NOMO-1 (cell line): ENCODE results near the gene YY1.

Source experiments
- DNase-seq, 2 experiments: peaks; one replicate each; lab custom pipeline; 2025; ENCODE audit not compliant: unreplicated experiment in 2 of 2; lab: John Stamatoyannopoulos, UW

The YY1 gene

DNA sequence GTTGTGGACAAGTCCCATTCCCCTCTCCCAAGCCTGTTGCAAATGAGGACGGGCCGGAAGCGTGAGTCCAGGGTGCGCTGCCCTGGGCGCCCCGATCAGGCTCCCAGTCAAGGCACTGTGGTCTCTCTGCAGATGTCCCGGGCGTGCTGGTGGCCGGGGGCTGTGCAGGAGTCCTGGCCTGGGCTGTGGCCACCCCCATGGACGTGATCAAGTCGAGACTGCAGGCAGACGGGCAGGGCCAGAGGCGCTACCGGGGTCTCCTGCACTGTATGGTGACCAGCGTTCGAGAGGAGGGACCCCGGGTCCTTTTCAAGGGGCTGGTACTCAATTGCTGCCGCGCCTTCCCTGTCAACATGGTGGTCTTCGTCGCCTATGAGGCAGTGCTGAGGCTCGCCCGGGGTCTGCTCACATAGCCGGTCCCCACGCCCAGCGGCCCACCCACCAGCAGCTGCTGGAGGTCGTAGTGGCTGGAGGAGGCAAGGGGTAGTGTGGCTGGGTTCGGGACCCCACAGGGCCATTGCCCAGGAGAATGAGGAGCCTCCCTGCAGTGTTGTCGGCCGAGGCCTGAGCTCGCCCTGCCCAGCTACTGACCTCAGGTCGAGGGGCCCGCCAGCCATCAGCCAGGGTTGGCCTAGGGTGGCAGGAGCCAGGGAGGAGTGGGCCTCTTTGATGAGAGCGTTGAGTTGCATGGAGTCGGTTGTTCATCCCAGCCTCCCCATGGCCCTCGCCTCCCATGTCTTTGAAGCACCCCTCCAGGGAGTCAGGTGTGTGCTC is 90.5 kb downstream of the YY1 start:
- DNase-seq: no peak

DNA sequence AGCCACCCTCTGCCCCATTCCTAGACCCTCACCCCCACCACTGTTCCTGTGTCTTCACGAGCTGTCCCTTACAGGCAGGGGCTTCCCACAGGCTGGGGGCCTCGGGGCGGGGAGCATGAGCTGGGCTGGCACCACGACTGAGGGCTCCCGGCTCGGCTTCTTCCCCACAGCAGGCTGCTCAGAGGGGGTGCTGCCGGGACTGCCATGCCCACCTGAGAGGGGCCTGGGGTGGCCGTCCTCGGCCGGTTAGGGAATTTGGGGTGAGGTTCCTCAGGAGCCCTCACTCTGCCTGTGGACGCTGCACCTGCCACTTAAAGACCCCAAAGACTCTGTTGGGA is 91.0 kb downstream of the YY1 start:
- no peak for DNase-seq

DNA sequence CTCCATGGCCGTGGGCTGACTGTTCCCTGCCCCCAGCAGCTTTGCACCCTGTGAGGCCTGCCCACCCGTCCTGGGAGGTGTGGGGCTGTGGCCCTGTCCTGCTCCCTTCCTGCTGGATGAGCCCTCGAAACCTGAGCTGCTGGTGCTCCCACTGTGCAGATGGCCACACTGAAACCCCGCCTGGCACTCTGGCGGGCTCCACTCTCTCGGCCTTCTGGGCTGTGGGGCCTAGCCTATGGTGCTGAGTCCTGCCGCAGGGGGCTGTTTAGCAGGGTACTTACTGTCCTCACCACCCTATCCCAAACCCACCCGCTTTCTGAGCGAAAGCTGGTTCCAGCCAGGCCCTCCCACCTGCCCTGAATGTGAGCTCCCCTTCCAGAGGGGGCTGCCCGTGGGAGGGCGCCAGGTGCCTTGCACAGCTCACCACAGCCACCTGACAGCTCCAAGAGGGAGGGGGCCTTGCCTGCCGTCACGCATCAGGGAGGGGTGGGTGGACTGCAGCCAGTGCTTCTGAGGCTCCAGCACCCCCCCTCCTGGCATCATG is 91.5 kb downstream of the YY1 start:
- no peak for DNase-seq

DNA sequence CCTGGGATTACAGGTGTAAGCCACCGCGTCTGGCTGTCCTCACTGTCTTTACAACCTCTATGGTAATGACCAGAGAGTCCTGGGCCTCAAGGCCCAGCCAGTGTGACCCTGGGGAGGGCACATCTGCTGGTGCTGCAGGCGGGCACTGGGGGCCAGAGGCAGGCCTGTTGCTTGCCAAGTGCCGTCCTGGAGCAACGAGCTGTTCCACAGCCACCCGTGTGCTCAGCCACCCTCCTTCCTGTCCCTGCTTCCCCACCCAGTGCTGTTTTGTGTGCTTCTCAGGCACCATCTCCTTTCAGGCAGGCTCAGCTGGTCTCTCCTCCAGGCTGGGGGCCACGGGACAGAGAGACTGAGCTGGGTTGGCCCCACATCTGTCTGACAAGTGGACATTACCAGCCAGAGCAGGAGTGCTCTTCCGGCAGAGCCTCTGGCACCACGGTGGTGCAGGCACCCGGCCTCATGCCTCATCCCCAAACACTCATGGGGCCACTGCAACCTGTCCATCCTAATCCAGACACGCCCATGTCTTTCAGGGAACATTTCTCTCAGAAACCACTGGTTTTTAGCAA is 93.2 kb downstream of the YY1 start:
- DNase-seq: no peak
